ENCODE measurements around the gene COL26A1. TPM values are rescaled to one million over a fixed set of nuclear protein-coding genes. Genes with fewer than 3 reads are reported as not detected.
A peak's percentile ranks its signal among the peaks of the same experiment; 100 is the strongest.
"Not testable (repeated sequence)": the region's sequence is repeated elsewhere in the genome, so short reads cannot be mapped to it uniquely, and the experiment has no call there.

Gene COL26A1
- total RNA-seq, 2 experiments from 2014 or later: not detected

- H3K27me3 Mint-ChIP-seq; CTCF ChIA-PET; H3K27ac Mint-ChIP-seq; intact Hi-C loops (cut with micrococcal nuclease); H3K4me1 Mint-ChIP-seq (ENCODE audit: low read depth); H3K36me3 Mint-ChIP-seq; POLR2A ChIA-PET; H3K4me3 Mint-ChIP-seq; H3K9me3 Mint-ChIP-seq; DNase-seq: not testable (repeated sequence)
Measured at GRCh38 chr7:101491442-101491841, 128.8 kb downstream of the COL26A1 start.

- Mint-ChIP-seq H3K4me1 (ENCODE audit: low read depth) (no peaks in the 10 kb centered on the region), H3K27ac (no peak overlapping the region), H3K36me3 (no peaks in the 10 kb centered on the region), H3K9me3 (no peaks in the 10 kb centered on the region), H3K4me3 (no peak overlapping the region), H3K27me3 (peaks cover 1% of the 10 kb centered on the region)
- no peak for DNase-seq
- CTCF ChIA-PET: no interaction called here
- intact Hi-C loops (cut with micrococcal nuclease): no loop called here
- POLR2A ChIA-PET: interaction anchor here (0.6 kb wide), 1 partner anchor 65 kb away, joined by 3 read pairs; no protein-coding TSS in a partner anchor
Measured at GRCh38 chr7:101494602-101495329, 132.1 kb downstream of the COL26A1 start.

GRCh38 chr7:101496017-101496416 lies 133.3 kb downstream of the COL26A1 start:
- CTCF ChIA-PET: interaction anchor here (0.5 kb wide), 1 partner anchor 131 kb away, joined by 3 read pairs; no protein-coding TSS in a partner anchor
- POLR2A ChIA-PET: no interaction called here
- Mint-ChIP-seq H3K27me3 (peaks cover under 1% of the 10 kb centered on the region), H3K27ac (no peak overlapping the region), H3K9me3 (no peaks in the 10 kb centered on the region), H3K4me3 (no peak overlapping the region), H3K36me3 (no peaks in the 10 kb centered on the region), H3K4me1 (ENCODE audit: low read depth) (no peaks in the 10 kb centered on the region)
- intact Hi-C loops (cut with micrococcal nuclease): no loop called here
- no peak for DNase-seq

- CTCF ChIA-PET: no interaction called here
- Mint-ChIP-seq H3K36me3 (no peaks in the 10 kb centered on the region), H3K4me1 (ENCODE audit: low read depth) (no peaks in the 10 kb centered on the region), H3K4me3 (no peak overlapping the region), H3K27ac (no peak overlapping the region), H3K27me3 (no peaks in the 10 kb centered on the region), H3K9me3 (no peaks in the 10 kb centered on the region)
- no peak for DNase-seq
- intact Hi-C loops (cut with micrococcal nuclease): no loop called here
- POLR2A ChIA-PET: no interaction called here
Measured at GRCh38 chr7:101501351-101501750, 138.7 kb downstream of the COL26A1 start.

GRCh38 chr7:101502466-101503098 lies 139.9 kb downstream of the COL26A1 start:
- Mint-ChIP-seq H3K9me3 (no peaks in the 10 kb centered on the region), H3K36me3 (no peaks in the 10 kb centered on the region), H3K27ac (no peak overlapping the region), H3K4me3 (no peak overlapping the region), H3K27me3 (peaks cover 8% of the 10 kb centered on the region), H3K4me1 (ENCODE audit: low read depth) (peaks cover 1% of the 10 kb centered on the region)
- no peak for DNase-seq
- intact Hi-C loops (cut with micrococcal nuclease): no loop called here
- CTCF ChIA-PET: no interaction called here
- POLR2A ChIA-PET: no interaction called here

GRCh38 chr7:101505510-101505909 lies 142.8 kb downstream of the COL26A1 start:
- H3K27ac Mint-ChIP-seq; POLR2A ChIA-PET; H3K4me1 Mint-ChIP-seq (ENCODE audit: low read depth); DNase-seq; H3K36me3 Mint-ChIP-seq; H3K9me3 Mint-ChIP-seq; H3K4me3 Mint-ChIP-seq: not testable (repeated sequence)
- CTCF ChIA-PET: interaction anchor here (0.6 to 1.9 kb wide), 2 partner anchors 110 to 141 kb away, joined by 3 to 5 read pairs; no protein-coding TSS in a partner anchor
- H3K27me3 Mint-ChIP-seq: peaks cover 20% of the 10 kb centered on the region
- intact Hi-C loops (cut with micrococcal nuclease): loop anchor here (5.0 kb wide), 1 partner anchor 188 kb away; no protein-coding TSS in a partner anchor

GRCh38 chr7:101506531-101506930 lies 143.9 kb downstream of the COL26A1 start:
- DNase-seq: no peak
- H3K27me3 Mint-ChIP-seq: peaks cover 20% of the 10 kb centered on the region
- H3K36me3 Mint-ChIP-seq: no peaks in the 10 kb centered on the region
- H3K27ac Mint-ChIP-seq: no peak overlapping the region
- intact Hi-C loops (cut with micrococcal nuclease): loop anchor here (5.0 kb wide), 1 partner anchor 189 kb away; no protein-coding TSS in a partner anchor
- H3K9me3 Mint-ChIP-seq: no peaks in the 10 kb centered on the region
- peaks cover 3% of the 10 kb centered on the region for H3K4me1 Mint-ChIP-seq (ENCODE audit: low read depth)
- H3K4me3 Mint-ChIP-seq: no peak overlapping the region
- CTCF ChIA-PET: interaction anchor here (0.6 to 1.9 kb wide), 4 partner anchors 32 to 635 kb away, joined by 3 to 5 read pairs (median 3); no protein-coding TSS in a partner anchor
- POLR2A ChIA-PET: no interaction called here

- POLR2A ChIA-PET: no interaction called here
- intact Hi-C loops (cut with micrococcal nuclease): loop anchor here (1.0 to 5.0 kb wide), 2 partner anchors 143 to 190 kb away; no protein-coding TSS in a partner anchor
- CTCF ChIA-PET: interaction anchor here (0.8 to 2.1 kb wide), 2 partner anchors 18 to 216 kb away, joined by 3 to 5 read pairs; no protein-coding TSS in a partner anchor
- H3K36me3 Mint-ChIP-seq: no peaks in the 10 kb centered on the region
- no peaks in the 10 kb centered on the region for H3K9me3 Mint-ChIP-seq
- H3K4me3 Mint-ChIP-seq: no peak overlapping the region
- H3K4me1 Mint-ChIP-seq (ENCODE audit: low read depth): peaks cover 3% of the 10 kb centered on the region
- no peak for DNase-seq
- H3K27ac Mint-ChIP-seq: no peak overlapping the region
- H3K27me3 Mint-ChIP-seq: peaks cover 20% of the 10 kb centered on the region
Measured at GRCh38 chr7:101507327-101507726, 144.7 kb downstream of the COL26A1 start.

GRCh38 chr7:101507791-101508252 lies 145.1 kb downstream of the COL26A1 start:
- ChIA-PET CTCF (interaction anchor here (0.8 to 2.1 kb wide), 4 partner anchors 14 to 216 kb away, joined by 3 to 7 read pairs (median 4); no protein-coding TSS in a partner anchor), POLR2A (no interaction called here)
- H3K4me1 Mint-ChIP-seq (ENCODE audit: low read depth): peaks cover 3% of the 10 kb centered on the region
- intact Hi-C loops (cut with micrococcal nuclease): loop anchor here (1.0 to 5.0 kb wide), 2 partner anchors 144 to 191 kb away; no protein-coding TSS in a partner anchor
- no peaks in the 10 kb centered on the region for H3K9me3 Mint-ChIP-seq
- no peaks in the 10 kb centered on the region for H3K36me3 Mint-ChIP-seq
- peak; percentile 55 for DNase-seq
- H3K27me3 Mint-ChIP-seq: peaks cover 20% of the 10 kb centered on the region
- H3K27ac Mint-ChIP-seq: no peak overlapping the region
- peak overlapping the region; percentile 25 for H3K4me3 Mint-ChIP-seq

GRCh38 chr7:101510297-101510696 lies 147.6 kb downstream of the COL26A1 start:
- H3K4me3 Mint-ChIP-seq: no peak overlapping the region
- H3K27me3 Mint-ChIP-seq: peaks cover 25% of the 10 kb centered on the region
- H3K36me3 Mint-ChIP-seq: no peaks in the 10 kb centered on the region
- DNase-seq: no peak
- ChIA-PET POLR2A (no interaction called here), CTCF (interaction anchor here (0.7 kb wide), 1 partner anchor 188 kb away, joined by 3 read pairs; the partner anchor contains the start of gene IFT22)
- no peaks in the 10 kb centered on the region for H3K9me3 Mint-ChIP-seq
- no peak overlapping the region for H3K27ac Mint-ChIP-seq
- intact Hi-C loops (cut with micrococcal nuclease): no loop called here
- H3K4me1 Mint-ChIP-seq (ENCODE audit: low read depth): peaks cover 3% of the 10 kb centered on the region

- ChIA-PET POLR2A (interaction anchor here (0.5 kb wide), 1 partner anchor 77 kb away, joined by 3 read pairs; no protein-coding TSS in a partner anchor), CTCF (no interaction called here)
- H3K27me3 Mint-ChIP-seq: peaks cover 22% of the 10 kb centered on the region
- H3K27ac Mint-ChIP-seq: no peak overlapping the region
- H3K4me3 Mint-ChIP-seq: no peak overlapping the region
- DNase-seq: no peak
- H3K4me1 Mint-ChIP-seq (ENCODE audit: low read depth): peaks cover 3% of the 10 kb centered on the region
- no peaks in the 10 kb centered on the region for H3K9me3 Mint-ChIP-seq
- H3K36me3 Mint-ChIP-seq: no peaks in the 10 kb centered on the region
- intact Hi-C loops (cut with micrococcal nuclease): no loop called here
Measured at GRCh38 chr7:101511965-101512364, 149.3 kb downstream of the COL26A1 start.

GRCh38 chr7:101516851-101517250 lies 154.2 kb downstream of the COL26A1 start:
- DNase-seq: no peak
- no peaks in the 10 kb centered on the region for H3K36me3 Mint-ChIP-seq
- no peak overlapping the region for H3K27ac Mint-ChIP-seq
- no peak overlapping the region for H3K4me3 Mint-ChIP-seq
- H3K9me3 Mint-ChIP-seq: peaks cover 3% of the 10 kb centered on the region
- POLR2A ChIA-PET: no interaction called here
- no peaks in the 10 kb centered on the region for H3K4me1 Mint-ChIP-seq (ENCODE audit: low read depth)
- CTCF ChIA-PET: no interaction called here
- intact Hi-C loops (cut with micrococcal nuclease): no loop called here
- H3K27me3 Mint-ChIP-seq: peaks cover 5% of the 10 kb centered on the region

Data from activated CD4-positive, alpha-beta memory T cell treated with anti-CD3 and anti-CD28 coated beads for 36 hours (primary cell).